ENCODE results near the gene KRTAP5-3.

GRCh38 chr11:1589996-1590395 lies 18.3 kb downstream of the KRTAP5-3 start:
- no peak for TF ChIP-seq CTCF (IDR thresholded peaks at IDR 0.05)
- TF ChIP-seq ZFX (IDR thresholded peaks at IDR 0.05; ENCODE audit: borderline replicate concordance): no peak
